Neural progenitor cell (in vitro differentiated cells): ENCODE results near the gene NELFB. TPM values are rescaled to one million over a fixed set of nuclear protein-coding genes. Genes with fewer than 3 reads are reported as not detected.

Experiments
- DNase-seq: peaks from one replicate; pipeline ENCODE4 v3.0.0-alpha.2; 2016; ENCODE audit warnings: low spot score
- H2AFZ ChIP-seq: fragments of 200-600 bp; sonication (generic); replicated peaks from 2 replicates; pipeline ENCODE4 v1.6.1; 2016; ENCODE audit warnings: antibody characterized with exemption
- H3F3A ChIP-seq: fragments of 200-600 bp; sonication (generic); 2 replicates; pipeline ENCODE4 v1.6.1; 2016; ENCODE audit warnings: antibody characterized with exemption, low read depth
- H3K27ac ChIP-seq: fragments of 200-600 bp; sonication (generic); 2 replicates; pipeline ENCODE4 v1.5.1; 2016; ENCODE audit warnings: mild to moderate bottlenecking
- H3K27me3 ChIP-seq: fragments of 200-600 bp; sonication (generic); 2 replicates; pipeline ENCODE4 v1.6.1; 2016; ENCODE audit warnings: mild to moderate bottlenecking, moderate library complexity
- H3K36me3 ChIP-seq: fragments of 200-600 bp; sonication (generic); 2 replicates; pipeline ENCODE4 v1.5.1; 2016
- H3K4me1 ChIP-seq: fragments of 200-600 bp; sonication (generic); 2 replicates; pipeline ENCODE4 v1.6.1; 2016; ENCODE audit warnings: mixed run types
- H3K4me2 ChIP-seq: fragments of 200-600 bp; sonication (generic); 2 replicates; pipeline ENCODE4 v1.6.1; 2016
- H3K4me3 ChIP-seq: fragments of 200-600 bp; sonication (generic); 2 replicates; pipeline ENCODE4 v1.5.1; 2016
- H3K79me2 ChIP-seq: fragments of 200-600 bp; sonication (generic); 2 replicates; pipeline ENCODE4 v1.6.1; 2016; ENCODE audit warnings: low read depth
- H3K9ac ChIP-seq: fragments of 200-600 bp; sonication (generic); 2 replicates; pipeline ENCODE4 v1.6.1; 2016
- H3K9me3 ChIP-seq: fragments of 200-600 bp; sonication (generic); 2 replicates; pipeline ENCODE4 v1.5.1; 2016; ENCODE audit warnings: low read depth
- H4K20me1 ChIP-seq: fragments of 200-600 bp; sonication (generic); 2 replicates; pipeline ENCODE4 v1.6.1; 2016; ENCODE audit warnings: low read depth
- H3K27ac Mint-ChIP-seq: 3 replicates; pipeline ENCODE4 v1.8.0; 2021; ENCODE audit warnings: mixed read lengths
- H3K27me3 Mint-ChIP-seq: 2 replicates; pipeline ENCODE4 v1.8.0; 2022; ENCODE audit warnings: low read depth, mild to moderate bottlenecking, inconsistent platforms, moderate library complexity, mixed read lengths; ENCODE audit not compliant: insufficient read depth
- H3K36me3 Mint-ChIP-seq: 3 replicates; pipeline ENCODE4 v1.8.0; 2021; ENCODE audit warnings: mixed read lengths
- H3K4me1 Mint-ChIP-seq: 3 replicates; pipeline ENCODE4 v1.8.0; 2021; ENCODE audit warnings: mixed read lengths
- H3K4me3 Mint-ChIP-seq: 3 replicates; pipeline ENCODE4 v1.8.0; 2021; ENCODE audit warnings: mild to moderate bottlenecking, moderate library complexity, mixed read lengths
- H3K9me3 Mint-ChIP-seq: 3 replicates; pipeline ENCODE4 v1.8.0; 2020; ENCODE audit warnings: mixed read lengths
- EZH2 ChIP-seq: fragments of 200-600 bp; sonication (generic); IDR thresholded peaks from 2 replicates; pipeline ENCODE4 v1.6.1; 2017; ENCODE audit warnings: antibody characterized with exemption, mild to moderate bottlenecking, moderate library complexity
- EZH2phosphoT487 ChIP-seq: fragments of 200-600 bp; sonication (generic); IDR thresholded peaks from 2 replicates; pipeline ENCODE4 v1.6.1; 2017; ENCODE audit warnings: antibody characterized with exemption
- total RNA-seq: library from RNA; depleted of rRNA; stranded (reverse); fragments of >200 nt; gene quantifications from 2 replicates; pipeline ENCODE4 v1.2.3, GENCODE V29; 2015; ENCODE audit warnings: low replicate concordance
- TF ChIP-seq, protein P1 (sequence below): fragments of 200-600 bp; sonication (generic); IDR thresholded peaks from 2 replicates; pipeline ENCODE4 v1.5.1; 2017; ENCODE audit warnings: antibody characterized with exemption, mild to moderate bottlenecking

Gene NELFB
- total RNA-seq, 1 donor from 2014 or later: 35.2 TPM

DNA sequence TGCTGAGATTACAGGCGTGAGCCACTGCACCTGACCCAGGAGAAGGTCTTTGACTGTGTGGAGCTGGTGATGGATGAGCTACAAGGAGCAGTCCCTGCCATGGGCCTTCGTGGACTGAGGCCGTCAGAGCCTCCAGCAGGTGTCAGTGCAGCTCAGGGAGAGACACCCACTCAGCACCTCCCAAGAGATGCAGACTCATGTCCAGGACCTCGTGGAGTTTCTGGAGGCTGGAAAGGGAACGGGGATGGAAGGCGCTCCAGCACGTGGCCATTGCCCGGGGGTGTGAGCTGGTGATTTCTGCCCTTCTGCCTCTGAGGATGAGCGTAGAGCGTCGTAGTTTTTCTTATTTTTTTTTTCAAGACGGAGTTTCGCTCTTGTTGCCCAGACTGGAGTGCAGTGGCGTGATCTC, 31.9 kb downstream of the NELFB start:
- Histone ChIP-seq H3K9ac (no peak overlapping the region), H3K79me2 (no peaks in the 10 kb centered on the region), H2AFZ (no peak overlapping the region), H3K9me3 (no peaks in the 10 kb centered on the region), H3K27me3 (peaks cover 27% of the 10 kb centered on the region), H3K4me2 (no peak overlapping the region), H3F3A (peaks cover 11% of the 10 kb centered on the region), H3K27ac (no peak overlapping the region), H3K36me3 (no peaks in the 10 kb centered on the region), H4K20me1 (no peaks in the 10 kb centered on the region), H3K4me1 (no peaks in the 10 kb centered on the region), H3K4me3 (no peak overlapping the region)
- TF ChIP-seq EZH2 (no peak), EZH2phosphoT487 (no peak)
- TF ChIP-seq, protein P1, sequence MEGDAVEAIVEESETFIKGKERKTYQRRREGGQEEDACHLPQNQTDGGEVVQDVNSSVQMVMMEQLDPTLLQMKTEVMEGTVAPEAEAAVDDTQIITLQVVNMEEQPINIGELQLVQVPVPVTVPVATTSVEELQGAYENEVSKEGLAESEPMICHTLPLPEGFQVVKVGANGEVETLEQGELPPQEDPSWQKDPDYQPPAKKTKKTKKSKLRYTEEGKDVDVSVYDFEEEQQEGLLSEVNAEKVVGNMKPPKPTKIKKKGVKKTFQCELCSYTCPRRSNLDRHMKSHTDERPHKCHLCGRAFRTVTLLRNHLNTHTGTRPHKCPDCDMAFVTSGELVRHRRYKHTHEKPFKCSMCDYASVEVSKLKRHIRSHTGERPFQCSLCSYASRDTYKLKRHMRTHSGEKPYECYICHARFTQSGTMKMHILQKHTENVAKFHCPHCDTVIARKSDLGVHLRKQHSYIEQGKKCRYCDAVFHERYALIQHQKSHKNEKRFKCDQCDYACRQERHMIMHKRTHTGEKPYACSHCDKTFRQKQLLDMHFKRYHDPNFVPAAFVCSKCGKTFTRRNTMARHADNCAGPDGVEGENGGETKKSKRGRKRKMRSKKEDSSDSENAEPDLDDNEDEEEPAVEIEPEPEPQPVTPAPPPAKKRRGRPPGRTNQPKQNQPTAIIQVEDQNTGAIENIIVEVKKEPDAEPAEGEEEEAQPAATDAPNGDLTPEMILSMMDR: peak; percentile 50
- DNase-seq: peak; percentile 64
- Mint-ChIP-seq H3K36me3 (no peaks in the 10 kb centered on the region), H3K27ac (no peak overlapping the region), H3K27me3 (peaks cover 12% of the 10 kb centered on the region), H3K4me3 (peak overlapping the region; percentile 61), H3K4me1 (peaks cover 12% of the 10 kb centered on the region), H3K9me3 (peaks cover 12% of the 10 kb centered on the region)

DNA sequence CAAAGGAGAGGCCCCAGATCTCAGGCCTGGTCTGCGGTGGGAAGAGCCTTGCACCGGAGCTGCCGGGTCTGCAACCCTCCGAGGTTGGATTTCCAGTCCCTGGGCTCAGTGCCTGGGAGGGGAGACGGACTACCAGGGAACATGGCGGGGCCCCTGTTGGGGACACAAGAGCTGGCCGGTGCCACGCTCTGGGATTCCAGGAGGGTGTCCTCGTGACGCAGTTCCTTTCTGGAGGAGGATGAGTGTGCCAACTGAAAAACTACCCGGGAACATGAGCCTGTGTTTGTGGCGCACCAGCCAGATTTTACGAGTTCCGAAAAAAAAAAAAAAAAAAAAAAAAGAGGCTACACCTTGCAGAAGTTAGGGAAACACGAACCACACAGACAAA, 38.0 kb downstream of the NELFB start:
- no peaks in the 10 kb centered on the region for H3K36me3 Mint-ChIP-seq
- H3K27me3 Mint-ChIP-seq: peaks cover 7% of the 10 kb centered on the region
- H3K9ac ChIP-seq: no peak overlapping the region
- H3F3A ChIP-seq: peaks cover 41% of the 10 kb centered on the region
- peaks cover 9% of the 10 kb centered on the region for H4K20me1 ChIP-seq
- H3K4me1 Mint-ChIP-seq: peaks cover 20% of the 10 kb centered on the region
- TF ChIP-seq EZH2phosphoT487 (no peak), EZH2 (no peak)
- TF ChIP-seq, protein P1: no peak
- H2AFZ ChIP-seq: no peak overlapping the region
- no peaks in the 10 kb centered on the region for H3K36me3 ChIP-seq
- peaks cover 2% of the 10 kb centered on the region for H3K9me3 Mint-ChIP-seq
- no peak overlapping the region for H3K27ac ChIP-seq
- no peak overlapping the region for H3K4me2 ChIP-seq
- no peaks in the 10 kb centered on the region for H3K9me3 ChIP-seq
- peaks cover 11% of the 10 kb centered on the region for H3K4me1 ChIP-seq
- H3K27me3 ChIP-seq: peaks cover 53% of the 10 kb centered on the region
- no peak overlapping the region for H3K27ac Mint-ChIP-seq
- H3K79me2 ChIP-seq: no peaks in the 10 kb centered on the region
- DNase-seq: no peak
- H3K4me3 ChIP-seq: no peak overlapping the region
- H3K4me3 Mint-ChIP-seq: peak overlapping the region; percentile 15

DNA sequence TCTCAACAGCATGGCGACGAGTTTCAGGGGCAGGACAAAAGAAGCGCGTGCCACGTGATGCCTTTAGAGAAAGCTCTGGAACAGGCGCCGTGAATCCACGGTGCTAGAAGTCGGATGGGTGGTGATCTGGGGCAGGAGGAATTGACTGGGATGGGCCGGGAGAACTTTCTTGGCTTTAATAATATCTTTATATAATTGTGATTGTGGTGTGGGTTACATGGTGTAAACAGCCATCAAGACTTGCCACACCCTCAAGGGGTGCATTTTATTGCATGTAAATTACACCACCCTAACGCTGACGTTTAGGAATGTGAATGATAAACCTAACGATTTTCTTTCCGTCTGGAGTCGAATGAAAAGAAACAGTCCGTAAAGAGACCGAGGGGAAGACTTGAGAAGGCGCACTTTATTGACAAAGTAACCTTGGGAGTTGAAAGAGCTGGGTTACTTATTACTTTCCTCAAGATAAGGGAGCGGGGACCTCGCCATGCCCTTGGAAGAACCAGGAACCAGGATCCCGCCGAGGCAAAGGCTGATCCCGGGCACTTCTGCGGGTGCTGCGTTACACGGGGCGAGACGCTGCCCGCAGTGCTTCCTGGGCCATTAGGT, 38.5 kb downstream of the NELFB start:
- no peak for TF ChIP-seq EZH2phosphoT487
- TF ChIP-seq, protein P1: no peak
- no peak for TF ChIP-seq EZH2
- Mint-ChIP-seq H3K27ac (no peak overlapping the region), H3K4me1 (peaks cover 23% of the 10 kb centered on the region), H3K27me3 (peaks cover 7% of the 10 kb centered on the region), H3K36me3 (no peaks in the 10 kb centered on the region), H3K4me3 (peak overlapping the region; percentile 54), H3K9me3 (peaks cover 2% of the 10 kb centered on the region)
- no peaks in the 10 kb centered on the region for H3K79me2 ChIP-seq
- peaks cover 16% of the 10 kb centered on the region for H3K4me1 ChIP-seq
- H3K9me3 ChIP-seq: no peaks in the 10 kb centered on the region
- no peak overlapping the region for H3K4me2 ChIP-seq
- no peaks in the 10 kb centered on the region for H3K36me3 ChIP-seq
- peaks cover 58% of the 10 kb centered on the region for H3K27me3 ChIP-seq
- H3K27ac ChIP-seq: no peak overlapping the region
- peaks cover 46% of the 10 kb centered on the region for H3F3A ChIP-seq
- no peak overlapping the region for H2AFZ ChIP-seq
- no peak overlapping the region for H3K4me3 ChIP-seq
- DNase-seq: no peak
- H3K9ac ChIP-seq: no peak overlapping the region
- peaks cover 14% of the 10 kb centered on the region for H4K20me1 ChIP-seq
